HepG2 (cell line): Measurements from ENCODE around the gene KDM7A. TPM values are rescaled to one million over a fixed set of nuclear protein-coding genes. Genes with fewer than 3 reads are reported as not detected.
A peak's percentile ranks its signal among the peaks of the same experiment; 100 is the strongest.

Experiments used
- CBFB ChIP-seq: sonication (generic); formaldehyde crosslinking; IDR thresholded peaks from 2 replicates; pipeline ENCODE4 v1.4.0; 2020; ENCODE audit warnings: missing genetic modification reagents
- CBX1 ChIP-seq: IDR thresholded peaks from one replicate; pipeline ENCODE4 v1.6.1; 2016; ENCODE audit warnings: antibody characterized with exemption, low read depth
- EEA1 ChIP-seq: sonication (generic); formaldehyde crosslinking; IDR thresholded peaks from 2 replicates; pipeline ENCODE4 v1.5.1; 2020; ENCODE audit warnings: mild to moderate bottlenecking, missing genetic modification reagents, borderline replicate concordance
- HNF4G ChIP-seq, 2 experiments: sonication (generic) in 1 of 2; formaldehyde crosslinking in 1 of 2; IDR thresholded peaks; 2 replicates each; pipeline versions ENCODE4 v1.4.0 to v1.6.1; 2011 to 2020; ENCODE audit warnings: borderline replicate concordance in 2 of 2, low read depth in 2 of 2, mild to moderate bottlenecking in 2 of 2, low read length in 1 of 2, missing genetic modification reagents in 1 of 2, moderate library complexity in 1 of 2
- IRF2 ChIP-seq: IDR thresholded peaks from 2 replicates; pipeline ENCODE4 v1.6.1; 2018; ENCODE audit warnings: missing genetic modification reagents, missing compliant biosample characterization
- ISL2 ChIP-seq: sonication (generic); formaldehyde crosslinking; IDR thresholded peaks from 2 replicates; pipeline ENCODE4 v1.5.0; 2020; ENCODE audit warnings: missing genetic modification reagents
- JUNB ChIP-seq: sonication (generic); formaldehyde crosslinking; IDR thresholded peaks from 2 replicates; pipeline ENCODE4 v1.8.0; 2022; ENCODE audit warnings: missing genetic modification reagents, mild to moderate bottlenecking, borderline replicate concordance
- MEIS1 ChIP-seq: sonication (generic); formaldehyde crosslinking; IDR thresholded peaks from 2 replicates; pipeline ENCODE4 v1.9.0; 2021; ENCODE audit warnings: mild to moderate bottlenecking, missing genetic modification reagents, moderate library complexity, borderline replicate concordance
- PHF8 ChIP-seq: sonication (generic); formaldehyde crosslinking; IDR thresholded peaks from 2 replicates; pipeline ENCODE4 v1.5.0; 2020; ENCODE audit warnings: missing genetic modification reagents
- RFX3 ChIP-seq: IDR thresholded peaks from 2 replicates; pipeline ENCODE4 v1.6.1; 2016; ENCODE audit warnings: missing biosample characterization, missing genetic modification reagents
- SIN3A ChIP-seq: IDR thresholded peaks from 2 replicates; pipeline ENCODE4 v1.6.1; 2011; ENCODE audit warnings: low read depth, mild to moderate bottlenecking, control low read depth, low read length, borderline replicate concordance
- SRSF9 ChIP-seq: fragments of 200-400 bp; formaldehyde crosslinking; IDR thresholded peaks from 2 replicates; pipeline ENCODE4 v1.6.1; 2018; ENCODE audit warnings: borderline replicate concordance, mild to moderate bottlenecking, low read depth, low read length; ENCODE audit not compliant: insufficient read depth, poor library complexity, severe bottlenecking
- ZNF20 ChIP-seq: sonication (generic); formaldehyde crosslinking; IDR thresholded peaks from 2 replicates; pipeline ENCODE4 v1.4.0; 2020; ENCODE audit warnings: mild to moderate bottlenecking, moderate library complexity, missing genetic modification reagents
- ZNF251 ChIP-seq: sonication (generic); formaldehyde crosslinking; IDR thresholded peaks from 2 replicates; pipeline ENCODE4 v1.9.0; 2021; ENCODE audit warnings: mild to moderate bottlenecking, missing genetic modification reagents
- ZNF3 ChIP-seq: IDR thresholded peaks from 2 replicates; pipeline ENCODE4 v1.7.0; 2017; ENCODE audit warnings: inconsistent platforms
- ZNF615 ChIP-seq: sonication (generic); formaldehyde crosslinking; IDR thresholded peaks from 2 replicates; pipeline ENCODE4 v1.5.0; 2020; ENCODE audit warnings: mild to moderate bottlenecking, missing genetic modification reagents, borderline replicate concordance
- ZNF781 ChIP-seq: sonication (generic); formaldehyde crosslinking; IDR thresholded peaks from 2 replicates; pipeline ENCODE4 v1.5.1; 2020; ENCODE audit warnings: borderline replicate concordance, mild to moderate bottlenecking, missing genetic modification reagents; ENCODE audit errors: not compliant biosample characterization
- polyA plus RNA-seq, 8 experiments: library from polyadenylated mRNA; depleted of rRNA in 3 of 8; stranded (reverse) in 7 of 8; unstranded in 1 of 8; fragments of >200 nt; fragmentation: Illumina TruSeq in 4 of 8; extraction: Trizol in 4 of 8; gene quantifications; 2 replicates each; pipeline versions ENCODE4 v1.2.1 to v1.2.3, GENCODE V29; 2011 to 2016; ENCODE audit warnings: low read depth in 4 of 8, missing spikeins in 1 of 8, mixed read lengths in 1 of 8; ENCODE audit not compliant: insufficient read depth in 1 of 8
- total RNA-seq, 5 experiments: library from RNA; depleted of rRNA; stranded (reverse); fragments of >200 nt; fragmentation: Illumina TruSeq; extraction: Trizol; gene quantifications; 2 replicates each; pipeline ENCODE4 v1.2.3, GENCODE V29; 2016; ENCODE audit warnings: low read depth in 1 of 5
- TF ChIP-seq, protein P1 (sequence below): sonication (generic); formaldehyde crosslinking; IDR thresholded peaks from 2 replicates; pipeline ENCODE4 v1.4.0; 2020; ENCODE audit warnings: missing genetic modification reagents, mild to moderate bottlenecking, borderline replicate concordance
- TF ChIP-seq, protein P2 (sequence below): sonication (generic); formaldehyde crosslinking; IDR thresholded peaks from 2 replicates; pipeline ENCODE4 v1.4.0; 2020; ENCODE audit warnings: missing genetic modification reagents
- TF ChIP-seq, protein P3 (sequence below): sonication (generic); formaldehyde crosslinking; IDR thresholded peaks from 2 replicates; pipeline ENCODE4 v1.4.0; 2020; ENCODE audit warnings: missing genetic modification reagents; ENCODE audit errors: not compliant biosample characterization
- TF ChIP-seq, protein P4 (sequence below): sonication (generic); formaldehyde crosslinking; IDR thresholded peaks from 2 replicates; pipeline ENCODE4 v1.4.0; 2020; ENCODE audit warnings: missing genetic modification reagents

The KDM7A gene
- total and polyA plus RNA-seq, 2 of the 13 experiments (the other 11 are each of a cell fraction or from before 2014, with no cell fraction given) = 10.8 to 16.8 TPM

DNA sequence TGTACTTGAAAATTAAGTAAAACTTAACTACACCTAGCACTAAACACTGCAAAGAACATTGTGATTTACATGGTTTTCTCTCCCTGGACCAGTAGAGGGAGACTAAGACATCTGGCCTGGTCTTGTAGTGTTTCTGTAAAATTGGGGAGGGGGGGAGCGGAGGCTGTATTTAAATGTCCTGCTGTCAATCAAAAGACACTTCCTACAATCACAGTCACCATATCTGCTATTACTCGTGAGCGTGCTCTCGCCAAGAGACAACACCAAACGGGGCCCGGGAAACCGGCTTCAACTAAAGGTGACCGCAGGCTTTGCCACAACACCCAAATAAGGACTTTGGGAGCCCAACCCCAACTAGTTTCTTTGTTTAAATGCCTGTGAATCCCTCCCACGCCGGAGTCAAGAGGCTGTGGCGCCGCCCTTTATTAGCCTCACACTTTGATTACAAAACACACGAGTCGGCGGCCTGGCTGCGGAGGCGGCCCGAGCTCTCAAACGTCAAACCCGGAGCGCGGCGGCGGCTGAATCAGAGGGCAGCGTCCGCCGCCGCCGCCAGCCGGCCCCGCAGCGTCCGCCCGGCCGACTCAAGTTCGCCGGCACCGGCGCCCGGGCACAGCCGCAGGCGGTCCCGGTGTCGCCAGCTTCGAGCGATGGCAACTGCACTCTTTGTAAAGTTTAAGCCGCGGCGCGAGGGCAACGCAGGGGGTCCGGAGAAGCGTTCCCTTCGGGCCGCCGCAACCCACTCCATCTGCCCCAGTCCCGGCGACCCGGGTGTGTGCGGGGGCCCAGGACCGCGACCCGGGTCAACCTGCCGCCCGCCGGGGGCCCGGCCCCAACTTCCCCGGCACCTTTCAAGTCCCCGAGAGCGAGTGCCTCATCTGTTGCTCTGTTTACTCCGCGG is 1.3 kb downstream of the KDM7A start (continued):
- no peak for TF ChIP-seq ZNF251 (CRISPR knock-in tag)
- TF ChIP-seq SRSF9 = no peak
- TF ChIP-seq ZNF781 (CRISPR knock-in tag) = no peak
- no peak for TF ChIP-seq CBX1
- no peak for TF ChIP-seq JUNB (CRISPR knock-in tag)
- TF ChIP-seq, protein P1, sequence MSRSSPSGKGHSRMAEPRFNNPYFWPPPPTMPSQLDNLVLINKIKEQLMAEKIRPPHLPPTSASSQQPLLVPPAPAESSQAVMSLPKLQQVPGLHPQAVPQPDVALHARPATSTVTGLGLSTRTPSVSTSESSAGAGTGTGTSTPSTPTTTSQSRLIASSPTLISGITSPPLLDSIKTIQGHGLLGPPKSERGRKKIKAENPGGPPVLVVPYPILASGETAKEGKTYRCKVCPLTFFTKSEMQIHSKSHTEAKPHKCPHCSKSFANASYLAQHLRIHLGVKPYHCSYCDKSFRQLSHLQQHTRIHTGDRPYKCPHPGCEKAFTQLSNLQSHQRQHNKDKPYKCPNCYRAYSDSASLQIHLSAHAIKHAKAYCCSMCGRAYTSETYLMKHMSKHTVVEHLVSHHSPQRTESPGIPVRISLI (CRISPR knock-in tag) = no peak
- TF ChIP-seq ZNF615 (CRISPR knock-in tag) = no peak
- peak; percentile 90 for TF ChIP-seq MEIS1 (CRISPR knock-in tag)
- peak; percentile 81; the same call in 1 of the 2 replicates for TF ChIP-seq SIN3A
- TF ChIP-seq IRF2 (CRISPR knock-in tag) = 0 out of 2 replicates have a peak, but pooled peaks have one; percentile 48
- TF ChIP-seq HNF4G (IDR thresholded peaks at IDR 0.05; ENCODE audit: borderline replicate concordance, low read depth, low read length) = no peak
- TF ChIP-seq HNF4G (CRISPR knock-in tag; IDR thresholded peaks at IDR 0.05; ENCODE audit: borderline replicate concordance, low read depth) = no peak
- no peak for TF ChIP-seq ZNF3 (CRISPR knock-in tag)
- TF ChIP-seq PHF8 = 0 out of 2 replicates have a peak, but pooled peaks have one; percentile 18
- no peak for TF ChIP-seq ZNF20 (CRISPR knock-in tag)
- no peak for TF ChIP-seq RFX3 (CRISPR knock-in tag)
- TF ChIP-seq, protein P2, sequence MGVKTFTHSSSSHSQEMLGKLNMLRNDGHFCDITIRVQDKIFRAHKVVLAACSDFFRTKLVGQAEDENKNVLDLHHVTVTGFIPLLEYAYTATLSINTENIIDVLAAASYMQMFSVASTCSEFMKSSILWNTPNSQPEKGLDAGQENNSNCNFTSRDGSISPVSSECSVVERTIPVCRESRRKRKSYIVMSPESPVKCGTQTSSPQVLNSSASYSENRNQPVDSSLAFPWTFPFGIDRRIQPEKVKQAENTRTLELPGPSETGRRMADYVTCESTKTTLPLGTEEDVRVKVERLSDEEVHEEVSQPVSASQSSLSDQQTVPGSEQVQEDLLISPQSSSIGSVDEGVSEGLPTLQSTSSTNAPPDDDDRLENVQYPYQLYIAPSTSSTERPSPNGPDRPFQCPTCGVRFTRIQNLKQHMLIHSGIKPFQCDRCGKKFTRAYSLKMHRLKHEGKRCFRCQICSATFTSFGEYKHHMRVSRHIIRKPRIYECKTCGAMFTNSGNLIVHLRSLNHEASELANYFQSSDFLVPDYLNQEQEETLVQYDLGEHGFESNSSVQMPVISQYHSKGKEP (CRISPR knock-in tag) = no peak
- TF ChIP-seq, protein P3, sequence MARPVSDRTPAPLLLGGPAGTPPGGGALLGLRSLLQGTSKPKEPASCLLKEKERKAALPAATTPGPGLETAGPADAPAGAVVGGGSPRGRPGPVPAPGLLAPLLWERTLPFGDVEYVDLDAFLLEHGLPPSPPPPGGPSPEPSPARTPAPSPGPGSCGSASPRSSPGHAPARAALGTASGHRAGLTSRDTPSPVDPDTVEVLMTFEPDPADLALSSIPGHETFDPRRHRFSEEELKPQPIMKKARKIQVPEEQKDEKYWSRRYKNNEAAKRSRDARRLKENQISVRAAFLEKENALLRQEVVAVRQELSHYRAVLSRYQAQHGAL (CRISPR knock-in tag) = no peak
- TF ChIP-seq, protein P4, sequence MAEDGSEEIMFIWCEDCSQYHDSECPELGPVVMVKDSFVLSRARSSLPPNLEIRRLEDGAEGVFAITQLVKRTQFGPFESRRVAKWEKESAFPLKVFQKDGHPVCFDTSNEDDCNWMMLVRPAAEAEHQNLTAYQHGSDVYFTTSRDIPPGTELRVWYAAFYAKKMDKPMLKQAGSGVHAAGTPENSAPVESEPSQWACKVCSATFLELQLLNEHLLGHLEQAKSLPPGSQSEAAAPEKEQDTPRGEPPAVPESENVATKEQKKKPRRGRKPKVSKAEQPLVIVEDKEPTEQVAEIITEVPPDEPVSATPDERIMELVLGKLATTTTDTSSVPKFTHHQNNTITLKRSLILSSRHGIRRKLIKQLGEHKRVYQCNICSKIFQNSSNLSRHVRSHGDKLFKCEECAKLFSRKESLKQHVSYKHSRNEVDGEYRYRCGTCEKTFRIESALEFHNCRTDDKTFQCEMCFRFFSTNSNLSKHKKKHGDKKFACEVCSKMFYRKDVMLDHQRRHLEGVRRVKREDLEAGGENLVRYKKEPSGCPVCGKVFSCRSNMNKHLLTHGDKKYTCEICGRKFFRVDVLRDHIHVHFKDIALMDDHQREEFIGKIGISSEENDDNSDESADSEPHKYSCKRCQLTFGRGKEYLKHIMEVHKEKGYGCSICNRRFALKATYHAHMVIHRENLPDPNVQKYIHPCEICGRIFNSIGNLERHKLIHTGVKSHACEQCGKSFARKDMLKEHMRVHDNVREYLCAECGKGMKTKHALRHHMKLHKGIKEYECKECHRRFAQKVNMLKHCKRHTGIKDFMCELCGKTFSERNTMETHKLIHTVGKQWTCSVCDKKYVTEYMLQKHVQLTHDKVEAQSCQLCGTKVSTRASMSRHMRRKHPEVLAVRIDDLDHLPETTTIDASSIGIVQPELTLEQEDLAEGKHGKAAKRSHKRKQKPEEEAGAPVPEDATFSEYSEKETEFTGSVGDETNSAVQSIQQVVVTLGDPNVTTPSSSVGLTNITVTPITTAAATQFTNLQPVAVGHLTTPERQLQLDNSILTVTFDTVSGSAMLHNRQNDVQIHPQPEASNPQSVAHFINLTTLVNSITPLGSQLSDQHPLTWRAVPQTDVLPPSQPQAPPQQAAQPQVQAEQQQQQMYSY = no peak
- TF ChIP-seq EEA1 = no peak
- no peak; the same call in 1 of the 2 replicates for TF ChIP-seq ISL2 (CRISPR knock-in tag)
- 0 out of 2 replicates have a peak, but pooled peaks have one; percentile 28 for TF ChIP-seq CBFB (CRISPR knock-in tag)
